Skeletal muscle satellite cell (primary cell): ENCODE results near the gene KRTAP5-6.

Experiments
- H3K27me3 ChIP-seq: 2 replicates; pipeline ENCODE4 v1.7.0; 2013; ENCODE audit warnings: low read length; ENCODE audit not compliant: control insufficient read depth, insufficient read depth
- H3K36me3 ChIP-seq: 2 replicates; pipeline ENCODE4 v1.7.0; 2013; ENCODE audit warnings: mild to moderate bottlenecking, control low read depth, low read length; ENCODE audit not compliant: insufficient read depth
- H3K4me1 ChIP-seq: 2 replicates; pipeline ENCODE4 v1.7.0; 2013; ENCODE audit warnings: low read length; ENCODE audit not compliant: control insufficient read depth, insufficient read depth
- H3K4me2 ChIP-seq: 2 replicates; pipeline ENCODE4 v1.7.0; 2013; ENCODE audit warnings: mild to moderate bottlenecking, low read length
- H3K4me3 ChIP-seq: 2 replicates; pipeline ENCODE4 v1.7.0; 2013; ENCODE audit warnings: low read length
- H3K9ac ChIP-seq: 2 replicates; pipeline ENCODE4 v1.7.0; 2013; ENCODE audit warnings: mild to moderate bottlenecking, low read depth, low read length, moderate library complexity
- H3K9me3 ChIP-seq: replicated peaks from 2 replicates; pipeline ENCODE4 v1.7.0; 2013; ENCODE audit warnings: mild to moderate bottlenecking, control low read depth, low read length

KRTAP5-6 gene

GRCh38 chr11:1742869-1743584 is 46.0 kb downstream of the KRTAP5-6 start:
- no peak overlapping the region for H3K4me2 ChIP-seq

DNA sequence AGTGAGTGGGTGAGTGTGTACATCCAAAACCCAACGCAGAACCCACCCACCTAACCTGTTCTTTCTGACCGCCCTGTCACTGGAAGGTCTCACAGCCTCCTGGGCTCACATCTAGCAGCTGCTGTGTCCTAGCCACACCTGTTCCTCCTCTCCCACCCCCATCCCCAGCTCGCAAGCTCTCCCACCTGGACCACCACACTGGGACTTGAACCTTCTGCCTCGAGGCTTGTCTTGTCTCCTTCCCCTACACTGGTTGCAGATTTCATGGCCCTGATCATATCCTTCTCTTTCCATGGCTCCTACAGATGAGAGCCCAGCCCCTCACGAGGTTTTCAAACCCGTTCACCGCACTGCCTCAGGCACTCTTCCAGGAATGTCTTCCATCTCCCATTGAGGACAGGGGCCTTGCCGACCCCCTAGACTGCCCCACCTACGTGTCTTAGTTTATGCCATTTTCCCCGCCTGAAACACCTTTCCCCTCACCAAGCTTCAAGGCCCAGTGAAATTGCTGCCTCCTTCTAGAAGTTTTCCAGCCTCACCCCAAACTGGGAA is 46.7 kb downstream of the KRTAP5-6 start:
- Histone ChIP-seq H3K9ac (no peak overlapping the region), H3K4me3 (no peak overlapping the region), H3K4me1 (peaks cover 29% of the 10 kb centered on the region), H3K36me3 (peaks cover 16% of the 10 kb centered on the region), H3K4me2 (no peak overlapping the region), H3K9me3 (no peaks in the 10 kb centered on the region), H3K27me3 (no peaks in the 10 kb centered on the region)

More at GRCh38 chr11:1742869-1743584, 46.0 kb downstream of the KRTAP5-6 start:
- Histone ChIP-seq H3K9me3 (peaks cover 3% of the 10 kb centered on the region), H3K27me3 (no peaks in the 10 kb centered on the region), H3K4me1 (peaks cover 29% of the 10 kb centered on the region), H3K36me3 (peaks cover 16% of the 10 kb centered on the region), H3K9ac (no peak overlapping the region), H3K4me3 (no peak overlapping the region)

GRCh38 chr11:1744137-1744886 is 47.3 kb downstream of the KRTAP5-6 start:
- H3K4me1 ChIP-seq: peaks cover 30% of the 10 kb centered on the region
- no peaks in the 10 kb centered on the region for H3K27me3 ChIP-seq
- peaks cover 16% of the 10 kb centered on the region for H3K36me3 ChIP-seq
- H3K9ac ChIP-seq: no peak overlapping the region
- no peak overlapping the region for H3K4me3 ChIP-seq
- H3K9me3 ChIP-seq: no peaks in the 10 kb centered on the region
- peak overlapping the region; percentile 0 for H3K4me2 ChIP-seq

GRCh38 chr11:1744891-1745700 is 48.1 kb downstream of the KRTAP5-6 start:
- no peak overlapping the region for H3K4me3 ChIP-seq
- H3K36me3 ChIP-seq: peaks cover 16% of the 10 kb centered on the region
- no peak overlapping the region for H3K9ac ChIP-seq
- peak overlapping the region; percentile 0 for H3K4me2 ChIP-seq
- H3K9me3 ChIP-seq: no peaks in the 10 kb centered on the region
- H3K27me3 ChIP-seq: no peaks in the 10 kb centered on the region
- peaks cover 38% of the 10 kb centered on the region for H3K4me1 ChIP-seq

GRCh38 chr11:1745701-1746320 is 48.8 kb downstream of the KRTAP5-6 start:
- peak overlapping the region; percentile 80 for H3K4me3 ChIP-seq
- H3K4me1 ChIP-seq: peaks cover 45% of the 10 kb centered on the region
- no peaks in the 10 kb centered on the region for H3K27me3 ChIP-seq

DNA sequence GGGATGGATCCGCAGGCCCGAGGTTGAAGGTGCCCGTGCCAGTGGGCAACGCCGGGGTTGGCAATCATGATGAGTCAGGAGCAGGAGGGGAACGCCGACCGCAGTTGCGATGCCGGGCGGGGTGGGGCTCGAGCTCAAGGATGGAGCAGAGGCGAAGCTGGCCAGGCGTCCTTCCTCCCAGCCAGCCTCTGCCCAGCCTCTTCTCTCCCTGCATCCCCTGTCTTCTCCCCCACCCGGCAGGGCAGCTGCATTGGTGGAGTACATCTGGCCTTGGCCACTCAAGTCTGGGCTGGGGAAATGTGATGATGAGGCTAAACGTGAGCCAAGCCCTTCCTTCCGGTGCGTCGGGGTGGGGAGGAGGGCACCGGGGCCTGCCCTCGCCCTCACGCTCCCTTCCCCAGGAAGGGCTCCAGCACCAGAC is 49.5 kb downstream of the KRTAP5-6 start:
- Histone ChIP-seq H3K27me3 (no peaks in the 10 kb centered on the region), H3K4me1 (peaks cover 53% of the 10 kb centered on the region)

More at GRCh38 chr11:1745701-1746320, 48.8 kb downstream of the KRTAP5-6 start:
- Histone ChIP-seq H3K36me3 (peaks cover 16% of the 10 kb centered on the region), H3K4me2 (peak overlapping the region; percentile 88), H3K9me3 (no peaks in the 10 kb centered on the region), H3K9ac (no peak overlapping the region)

GRCh38 chr11:1746956-1747752 is 50.2 kb downstream of the KRTAP5-6 start:
- H3K27me3 ChIP-seq: no peaks in the 10 kb centered on the region
- H3K36me3 ChIP-seq: peaks cover 19% of the 10 kb centered on the region
- H3K4me3 ChIP-seq: peak overlapping the region; percentile 80
- peak overlapping the region; percentile 88 for H3K4me2 ChIP-seq
- no peaks in the 10 kb centered on the region for H3K9me3 ChIP-seq
- H3K9ac ChIP-seq: peak overlapping the region; percentile 77
- peaks cover 59% of the 10 kb centered on the region for H3K4me1 ChIP-seq

More for the DNA sequence above, 49.5 kb downstream of the KRTAP5-6 start:
- Histone ChIP-seq H3K4me2 (peak overlapping the region; percentile 88), H3K4me3 (peak overlapping the region; percentile 80), H3K9ac (peak overlapping the region; percentile 15), H3K36me3 (peaks cover 16% of the 10 kb centered on the region), H3K9me3 (no peaks in the 10 kb centered on the region)
